Panc1 (cell line): ENCODE data around the gene HBP1. TPM values are rescaled to one million over a fixed set of nuclear protein-coding genes. Genes with fewer than 3 reads are reported as not detected.

Experiments used
- ATAC-seq: fragments of 200-7000 bp; cut with Tn5 transposase; 2 replicates; pipeline ENCODE4 v1.9.1; 2020; ENCODE audit warnings: mild to moderate bottlenecking, moderate library complexity
- BruUV-seq: library from RNA; stranded (reverse); fragments of 400-500 nt; replicated peaks from 2 replicates; lab custom pipeline; 2021; lab: Mats Ljungman, UMichigan
- CTCF ChIA-PET: fragments of 300-600 bp; sonication (Branson Sonifier 250); formaldehyde crosslinking; loops from one replicate; lab custom pipeline; 2022; ENCODE audit warnings: antibody characterized with exemption; lab: Charles Lee
- POLR2A ChIA-PET: fragments of 300-600 bp; sonication (Branson Sonifier 250); formaldehyde crosslinking; loops from one replicate; lab custom pipeline; 2022; ENCODE audit warnings: antibody characterized with exemption; lab: Charles Lee
- DNase-seq: peaks from one replicate; pipeline ENCODE4 v3.0.0-alpha.2; 2010; ENCODE audit warnings: low read depth, low spot score
- H3K27ac ChIP-seq: 2 replicates; pipeline ENCODE4 v1.5.1; 2011; ENCODE audit warnings: mild to moderate bottlenecking, low read length, inconsistent platforms
- H3K27me3 ChIP-seq: fragments of 200-500 bp; sonication (Bioruptor generic); 2 replicates; pipeline ENCODE4 v1.6.0; 2014; ENCODE audit warnings: low read length, inconsistent platforms; ENCODE audit not compliant: control insufficient read depth, insufficient read depth
- H3K36me3 ChIP-seq: fragments of 200-500 bp; sonication (Bioruptor generic); 2 replicates; pipeline ENCODE4 v1.5.1; 2014; ENCODE audit warnings: inconsistent platforms, mild to moderate bottlenecking, low read length, moderate library complexity; ENCODE audit not compliant: control insufficient read depth, insufficient read depth
- H3K4me1 ChIP-seq: 2 replicates; pipeline ENCODE4 v1.5.1; 2011; ENCODE audit warnings: inconsistent platforms, mild to moderate bottlenecking, low read length, moderate library complexity; ENCODE audit not compliant: control insufficient read depth, insufficient read depth
- H3K4me3 ChIP-seq, 2 experiments: 2 replicates each; pipeline ENCODE4 v1.5.1; 2011 to 2012; ENCODE audit warnings: low read depth in 2 of 2, low read length in 2 of 2, mild to moderate bottlenecking in 2 of 2, inconsistent platforms in 1 of 2, moderate library complexity in 1 of 2
- H3K9me3 ChIP-seq: fragments of 200-500 bp; sonication (Bioruptor generic); 2 replicates; pipeline ENCODE4 v1.5.1; 2014; ENCODE audit warnings: low read depth, mild to moderate bottlenecking, inconsistent platforms, low read length, moderate library complexity; ENCODE audit not compliant: control insufficient read depth, insufficient read depth
- CTCF ChIP-seq: fragments of 450-650 bp; IDR thresholded peaks from 2 replicates; pipeline ENCODE4 v1.5.1; 2017; ENCODE audit warnings: mild to moderate bottlenecking
- POLR2AphosphoS5 ChIP-seq: IDR thresholded peaks from 2 replicates; pipeline ENCODE4 v1.6.1; 2012; ENCODE audit warnings: mild to moderate bottlenecking, low read depth, low read length, moderate library complexity
- REST ChIP-seq, 2 experiments: IDR thresholded peaks; 2 replicates each; pipeline ENCODE4 v1.6.1; 2011 to 2012; ENCODE audit warnings: low read depth in 2 of 2, control low read depth in 1 of 2, low read length in 1 of 2, mild to moderate bottlenecking in 1 of 2, moderate library complexity in 1 of 2; ENCODE audit not compliant: insufficient read depth in 1 of 2
- SIN3A ChIP-seq: IDR thresholded peaks from 2 replicates; pipeline ENCODE4 v1.6.1; 2012; ENCODE audit warnings: low read depth, mild to moderate bottlenecking, low read length, moderate library complexity, borderline replicate concordance; ENCODE audit not compliant: insufficient read depth
- TCF7L2 ChIP-seq: IDR thresholded peaks from 2 replicates; pipeline ENCODE4 v1.6.1; 2011; ENCODE audit warnings: mild to moderate bottlenecking, low read depth, low read length, inconsistent platforms
- in situ Hi-C: cut with HindIII; loops from 2 replicates; pipeline ENCODE4 v1.10.0; 2016; ENCODE audit warnings: low sequenced_read_pairs, low pct_unique_long_range_greater_than_20kb
- intact Hi-C: fragments of 100-400 bp; cut with micrococcal nuclease; formaldehyde crosslinking; loops from one replicate; pipeline ENCODE4 v1.10.0; 2022; ENCODE audit not compliant: unreplicated experiment
- total RNA-seq: library from RNA; stranded (reverse); gene quantifications from one replicate; pipeline ENCODE4 v1.2.1, GENCODE V29; 2021; ENCODE audit not compliant: unreplicated experiment

Gene HBP1
- total RNA-seq, 1 experiment from 2014 or later, result 28.1 TPM

GRCh38 chr7:107125475-107125874 lies 43.3 kb upstream of the HBP1 start:
- Histone ChIP-seq H3K9me3 (no peaks in the 10 kb centered on the region), H3K4me1 (no peaks in the 10 kb centered on the region), H3K27me3 (peaks cover 2% of the 10 kb centered on the region; the same call in 1 of the 2 replicates), H3K4me3 (no peak overlapping the region), H3K27ac (no peak overlapping the region), H3K36me3 (no peaks in the 10 kb centered on the region; the same call in 1 of the 2 replicates)
- intact Hi-C loops (no loop called here), in situ Hi-C loops (no loop called here)
- CTCF ChIA-PET, result interaction anchor here (0.7 kb wide), 1 partner anchor 109 kb away, joined by 8 read pairs; no protein-coding TSS in a partner anchor
- DNase-seq, result no peak
- no peak for ATAC-seq
- no peak for TF ChIP-seq CTCF
- no peak for TF ChIP-seq REST (IDR thresholded peaks at IDR 0.05; ENCODE audit: insufficient read depth in 1 of 2, low read depth in 2 of 2, low read length in 1 of 2)
- TF ChIP-seq SIN3A, result no peak
- TF ChIP-seq POLR2AphosphoS5, result no peak
- TF ChIP-seq TCF7L2, result no peak
- POLR2A ChIA-PET, result no interaction called here
- BruUV-seq, result no TSS peak

- no peaks in the 10 kb centered on the region for H3K9me3 ChIP-seq
- in situ Hi-C loops, result no loop called here
- H3K36me3 ChIP-seq, result no peaks in the 10 kb centered on the region; the same call in 1 of the 2 replicates
- H3K27ac ChIP-seq, result no peak overlapping the region
- no peak overlapping the region for H3K4me3 ChIP-seq
- no peaks in the 10 kb centered on the region for H3K4me1 ChIP-seq
- ChIA-PET POLR2A (no interaction called here), CTCF (no interaction called here)
- BruUV-seq, result no TSS peak
- no peak for TF ChIP-seq CTCF
- no peak for TF ChIP-seq POLR2AphosphoS5
- no peak for TF ChIP-seq TCF7L2
- TF ChIP-seq REST (IDR thresholded peaks at IDR 0.05; ENCODE audit: insufficient read depth in 1 of 2, low read depth in 2 of 2, low read length in 1 of 2), result no peak
- no peak for TF ChIP-seq SIN3A
- intact Hi-C loops, result no loop called here
- H3K27me3 ChIP-seq, result peaks cover 3% of the 10 kb centered on the region; the same call in 1 of the 2 replicates
- ATAC-seq (no peak), DNase-seq (no peak)
Observed at GRCh38 chr7:107128217-107128616, 40.6 kb upstream of the HBP1 start.
